ENCODE measurements around the gene SIGLEC11. TPM values are rescaled to one million over a fixed set of nuclear protein-coding genes. Genes with fewer than 3 reads are reported as not detected.
A peak's percentile ranks its signal among the peaks of the same experiment; 100 is the strongest.
"Not testable (repeated sequence)": the region's sequence is repeated elsewhere in the genome, so short reads cannot be mapped to it uniquely, and the experiment has no call there.

Gene SIGLEC11, protein sequence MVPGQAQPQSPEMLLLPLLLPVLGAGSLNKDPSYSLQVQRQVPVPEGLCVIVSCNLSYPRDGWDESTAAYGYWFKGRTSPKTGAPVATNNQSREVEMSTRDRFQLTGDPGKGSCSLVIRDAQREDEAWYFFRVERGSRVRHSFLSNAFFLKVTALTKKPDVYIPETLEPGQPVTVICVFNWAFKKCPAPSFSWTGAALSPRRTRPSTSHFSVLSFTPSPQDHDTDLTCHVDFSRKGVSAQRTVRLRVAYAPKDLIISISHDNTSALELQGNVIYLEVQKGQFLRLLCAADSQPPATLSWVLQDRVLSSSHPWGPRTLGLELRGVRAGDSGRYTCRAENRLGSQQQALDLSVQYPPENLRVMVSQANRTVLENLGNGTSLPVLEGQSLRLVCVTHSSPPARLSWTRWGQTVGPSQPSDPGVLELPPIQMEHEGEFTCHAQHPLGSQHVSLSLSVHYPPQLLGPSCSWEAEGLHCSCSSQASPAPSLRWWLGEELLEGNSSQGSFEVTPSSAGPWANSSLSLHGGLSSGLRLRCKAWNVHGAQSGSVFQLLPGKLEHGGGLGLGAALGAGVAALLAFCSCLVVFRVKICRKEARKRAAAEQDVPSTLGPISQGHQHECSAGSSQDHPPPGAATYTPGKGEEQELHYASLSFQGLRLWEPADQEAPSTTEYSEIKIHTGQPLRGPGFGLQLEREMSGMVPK
- under 1 TPM in 2 of 5 donors, not detected in 3; 0.09 to 0.23 TPM for total RNA-seq
- 0.15 TPM for total RNA-seq (2013)
- 0 to 0.09 (median 0) reads per million in 29 experiments for total RNA-seq

DNA sequence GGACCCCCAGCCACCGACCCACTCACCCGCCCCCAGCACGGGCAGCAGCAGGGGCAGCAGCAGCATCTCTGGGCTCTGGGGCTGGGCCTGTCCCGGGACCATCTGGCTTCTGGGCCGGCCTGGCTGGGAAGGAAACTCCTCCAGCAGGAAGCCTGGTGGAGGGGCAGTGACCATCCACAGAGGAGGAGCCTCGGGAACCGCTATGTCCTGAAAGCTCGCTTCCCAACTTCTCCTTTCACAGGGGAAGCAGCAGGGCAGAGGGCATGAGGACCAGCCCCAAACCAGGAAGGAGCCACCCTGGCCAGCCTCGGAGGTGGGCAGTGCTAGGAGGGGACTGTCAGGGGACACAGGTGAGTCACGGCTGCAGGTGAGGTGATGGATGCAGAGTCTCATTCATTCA is at the start of gene SIGLEC11:
Gene SIGLEC11, minus strand, starts transcription at position 193 of the 400 bp plus-strand sequence. Its CDS starts 91 bp downstream, at position 102.
- H3K27ac ChIP-seq (ENCODE audit: low read length); H3K4me3 Mint-ChIP-seq; H3K36me3 Mint-ChIP-seq; H3K36me3 ChIP-seq (ENCODE audit: control insufficient read depth in 2 of 2, extremely low read depth in 1 of 2, insufficient read depth in 1 of 2, low read length in 1 of 2); H3K4me1 Mint-ChIP-seq; CTCF ChIA-PET; DNase-seq; H3K27ac Mint-ChIP-seq; H3K9me3 Mint-ChIP-seq; ATAC-seq (replicated peaks in 1 of 4); H3K4me1 ChIP-seq (ENCODE audit: control insufficient read depth in 1 of 2, extremely low read depth in 1 of 2, insufficient read depth in 2 of 2, low read length in 2 of 2); H3K4me3 ChIP-seq (ENCODE audit: control insufficient read depth in 1 of 2, extremely low read depth in 1 of 2, low read length in 1 of 2); H3K9me3 ChIP-seq; POLR2A ChIA-PET: not testable (repeated sequence)
- H3K27me3 ChIP-seq (replicated peaks in 1 of 2; ENCODE audit: control insufficient read depth in 2 of 2, extremely low read depth in 1 of 2, insufficient read depth in 2 of 2, low read length in 1 of 2): peaks cover 0 to 11% of the 10 kb centered on the region in 2 experiments
- peaks cover 11 to 25% of the 10 kb centered on the region in 2 donors for H3K27me3 Mint-ChIP-seq
- no CpG with 5 or more reads among the region's 10 CpGs for WGBS (ENCODE audit: insufficient coverage)

GRCh38 chr19:50008532-50008931 is 47.6 kb upstream of the SIGLEC11 start:
- Histone ChIP-seq H3K4me3 (ENCODE audit: control insufficient read depth in 1 of 2, extremely low read depth in 1 of 2, low read length in 1 of 2) (no peak overlapping the region), H3K36me3 (ENCODE audit: control insufficient read depth in 2 of 2, extremely low read depth in 1 of 2, insufficient read depth in 1 of 2, low read length in 1 of 2) (peaks cover 9 to 73% of the 10 kb centered on the region in 2 donors), H3K27me3 (replicated peaks in 1 of 2; ENCODE audit: control insufficient read depth in 2 of 2, extremely low read depth in 1 of 2, insufficient read depth in 2 of 2, low read length in 1 of 2) (no peaks in the 10 kb centered on the region), H3K27ac (ENCODE audit: low read length) (no peak overlapping the region), H3K9me3 (no peaks in the 10 kb centered on the region), H3K4me1 (ENCODE audit: control insufficient read depth in 1 of 2, extremely low read depth in 1 of 2, insufficient read depth in 2 of 2, low read length in 2 of 2) (peaks cover 0 to 17% of the 10 kb centered on the region in 2 experiments)
- H3K27me3 Mint-ChIP-seq: no peaks in the 10 kb centered on the region
- no peak overlapping the region for H3K4me3 Mint-ChIP-seq
- H3K36me3 Mint-ChIP-seq: peaks cover 42% of the 10 kb centered on the region
- H3K9me3 Mint-ChIP-seq: no peaks in the 10 kb centered on the region
- DNase-seq: no peak
- no peak for ATAC-seq (replicated peaks in 1 of 4)
- 90% methylated on average over 10 of the region's 10 CpGs for WGBS (ENCODE audit: insufficient coverage)
- no peak overlapping the region for H3K27ac Mint-ChIP-seq
- H3K4me1 Mint-ChIP-seq: peaks cover 2 to 16% (median 12%) of the 10 kb centered on the region in 3 donors
- CTCF ChIA-PET: no interaction called here
- POLR2A ChIA-PET: no interaction called here

DNA sequence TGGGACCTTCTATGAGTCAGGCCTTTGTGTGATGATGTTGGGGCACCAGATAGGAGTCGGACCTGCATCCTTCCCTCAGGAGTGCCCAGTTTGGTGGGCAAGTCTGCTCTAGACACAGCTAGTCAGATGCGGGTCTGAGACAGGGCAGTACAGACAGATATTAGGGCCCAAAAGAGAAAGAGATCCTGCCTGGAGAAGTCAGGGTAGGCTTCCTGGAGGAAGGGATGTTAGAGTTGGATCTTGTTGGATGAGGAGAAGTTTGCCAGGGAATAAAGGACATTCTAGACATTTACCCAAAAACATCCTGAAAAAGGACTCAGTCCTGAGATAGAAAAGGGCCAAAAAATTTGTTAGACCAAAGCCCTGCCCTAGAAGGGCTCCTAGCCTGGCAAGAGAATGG is 47.0 kb upstream of the SIGLEC11 start:
- Mint-ChIP-seq H3K36me3 (peaks cover 43% of the 10 kb centered on the region), H3K27me3 (no peaks in the 10 kb centered on the region), H3K4me1 (peaks cover 0 to 19% (median 12%) of the 10 kb centered on the region in 3 donors), H3K9me3 (no peaks in the 10 kb centered on the region), H3K27ac (no peak overlapping the region), H3K4me3 (no peak overlapping the region)
- Histone ChIP-seq H3K27ac (ENCODE audit: low read length) (no peak overlapping the region), H3K27me3 (replicated peaks in 1 of 2; ENCODE audit: control insufficient read depth in 2 of 2, extremely low read depth in 1 of 2, insufficient read depth in 2 of 2, low read length in 1 of 2) (no peaks in the 10 kb centered on the region), H3K9me3 (no peaks in the 10 kb centered on the region), H3K36me3 (ENCODE audit: control insufficient read depth in 2 of 2, extremely low read depth in 1 of 2, insufficient read depth in 1 of 2, low read length in 1 of 2) (peaks cover 13 to 73% of the 10 kb centered on the region in 2 donors), H3K4me1 (ENCODE audit: control insufficient read depth in 1 of 2, extremely low read depth in 1 of 2, insufficient read depth in 2 of 2, low read length in 2 of 2) (peaks cover 0 to 22% of the 10 kb centered on the region in 2 experiments), H3K4me3 (ENCODE audit: control insufficient read depth in 1 of 2, extremely low read depth in 1 of 2, low read length in 1 of 2) (no peak overlapping the region)
- DNase-seq (no peak), ATAC-seq (replicated peaks in 1 of 4) (no peak)
- 100% methylated on average over 2 of the region's 2 CpGs for WGBS (ENCODE audit: insufficient coverage)
- POLR2A ChIA-PET: no interaction called here
- CTCF ChIA-PET: no interaction called here

GRCh38 chr19:50007170-50007569 is 46.2 kb upstream of the SIGLEC11 start:
- no peak overlapping the region for H3K27ac Mint-ChIP-seq
- no peak for DNase-seq
- H3K4me1 Mint-ChIP-seq: peaks cover 0 to 19% (median 12%) of the 10 kb centered on the region in 3 donors
- no peak for ATAC-seq (replicated peaks in 1 of 4)
- H3K9me3 Mint-ChIP-seq: no peaks in the 10 kb centered on the region
- H3K36me3 ChIP-seq (ENCODE audit: control insufficient read depth in 2 of 2, extremely low read depth in 1 of 2, insufficient read depth in 1 of 2, low read length in 1 of 2): peaks cover 15 to 76% of the 10 kb centered on the region in 2 donors
- H3K9me3 ChIP-seq: no peaks in the 10 kb centered on the region
- H3K4me3 ChIP-seq (ENCODE audit: control insufficient read depth in 1 of 2, extremely low read depth in 1 of 2, low read length in 1 of 2): no peak overlapping the region
- H3K4me1 ChIP-seq (ENCODE audit: control insufficient read depth in 1 of 2, extremely low read depth in 1 of 2, insufficient read depth in 2 of 2, low read length in 2 of 2): peaks cover 0 to 27% of the 10 kb centered on the region in 2 experiments
- ChIA-PET POLR2A (no interaction called here), CTCF (no interaction called here)
- WGBS (ENCODE audit: insufficient coverage): 96% methylated on average over 4 of the region's 10 CpGs
- H3K27me3 ChIP-seq (replicated peaks in 1 of 2; ENCODE audit: control insufficient read depth in 2 of 2, extremely low read depth in 1 of 2, insufficient read depth in 2 of 2, low read length in 1 of 2): no peaks in the 10 kb centered on the region
- no peak overlapping the region for H3K4me3 Mint-ChIP-seq
- peaks cover 47% of the 10 kb centered on the region for H3K36me3 Mint-ChIP-seq
- no peaks in the 10 kb centered on the region for H3K27me3 Mint-ChIP-seq
- no peak overlapping the region for H3K27ac ChIP-seq (ENCODE audit: low read length)

DNA sequence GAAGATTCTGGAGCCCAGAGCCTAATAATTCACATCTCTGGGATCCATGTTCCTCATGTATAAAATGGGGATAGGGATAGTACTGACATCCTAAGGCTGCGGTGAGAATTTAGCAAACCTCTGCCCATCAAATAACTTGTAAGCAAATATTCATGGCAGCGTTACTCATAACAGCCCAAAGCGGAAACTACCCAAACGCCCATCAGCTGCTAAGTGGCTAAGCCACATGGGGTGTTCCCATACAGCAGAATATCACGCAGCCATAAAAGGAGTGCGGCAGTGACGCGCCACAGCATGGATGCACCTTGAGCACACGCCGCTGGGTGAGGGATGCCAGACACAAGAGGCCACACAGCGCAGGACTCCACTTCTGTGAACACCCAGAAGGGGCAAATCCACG is 44.5 kb upstream of the SIGLEC11 start:
- H3K36me3 ChIP-seq (ENCODE audit: control insufficient read depth in 2 of 2, extremely low read depth in 1 of 2, insufficient read depth in 1 of 2, low read length in 1 of 2): peaks cover 20 to 87% of the 10 kb centered on the region in 2 donors

GRCh38 chr19:50003810-50004419 is 42.9 kb upstream of the SIGLEC11 start:
- peaks cover 57% of the 10 kb centered on the region for H3K36me3 Mint-ChIP-seq

More for the DNA sequence above, 44.5 kb upstream of the SIGLEC11 start:
- no peak overlapping the region for H3K27ac ChIP-seq (ENCODE audit: low read length)
- H3K9me3 ChIP-seq: no peaks in the 10 kb centered on the region
- H3K4me1 ChIP-seq (ENCODE audit: control insufficient read depth in 1 of 2, extremely low read depth in 1 of 2, insufficient read depth in 2 of 2, low read length in 2 of 2): peaks cover 0 to 27% of the 10 kb centered on the region in 2 experiments
- ATAC-seq (replicated peaks in 1 of 4): no peak
- CTCF ChIA-PET: no interaction called here
- POLR2A ChIA-PET: no interaction called here
- no peaks in the 10 kb centered on the region for H3K9me3 Mint-ChIP-seq
- peaks cover 0 to 19% (median 12%) of the 10 kb centered on the region in 3 donors for H3K4me1 Mint-ChIP-seq
- no peak overlapping the region for H3K4me3 Mint-ChIP-seq
- H3K27me3 Mint-ChIP-seq: no peaks in the 10 kb centered on the region
- no peak overlapping the region for H3K27ac Mint-ChIP-seq
- no peak overlapping the region for H3K4me3 ChIP-seq (ENCODE audit: control insufficient read depth in 1 of 2, extremely low read depth in 1 of 2, low read length in 1 of 2)
- no peaks in the 10 kb centered on the region for H3K27me3 ChIP-seq (replicated peaks in 1 of 2; ENCODE audit: control insufficient read depth in 2 of 2, extremely low read depth in 1 of 2, insufficient read depth in 2 of 2, low read length in 1 of 2)
- 79% methylated on average over 8 of the region's 12 CpGs for WGBS (ENCODE audit: insufficient coverage)
- peaks cover 48% of the 10 kb centered on the region for H3K36me3 Mint-ChIP-seq
- peak in 1 of 35 experiments; percentile 5 for DNase-seq

More at GRCh38 chr19:50003810-50004419, 42.9 kb upstream of the SIGLEC11 start:
- Histone ChIP-seq H3K27me3 (replicated peaks in 1 of 2; ENCODE audit: control insufficient read depth in 2 of 2, extremely low read depth in 1 of 2, insufficient read depth in 2 of 2, low read length in 1 of 2) (no peaks in the 10 kb centered on the region), H3K4me3 (ENCODE audit: control insufficient read depth in 1 of 2, extremely low read depth in 1 of 2, low read length in 1 of 2) (no peak overlapping the region), H3K9me3 (no peaks in the 10 kb centered on the region), H3K36me3 (ENCODE audit: control insufficient read depth in 2 of 2, extremely low read depth in 1 of 2, insufficient read depth in 1 of 2, low read length in 1 of 2) (peaks cover 31 to 95% of the 10 kb centered on the region in 2 donors), H3K4me1 (ENCODE audit: control insufficient read depth in 1 of 2, extremely low read depth in 1 of 2, insufficient read depth in 2 of 2, low read length in 2 of 2) (peaks cover 0 to 27% of the 10 kb centered on the region in 2 experiments), H3K27ac (ENCODE audit: low read length) (no peak overlapping the region)
- CTCF ChIA-PET: interaction anchor here in 1 of 2 donors (0.6 kb wide), 1 partner anchor 269 kb away, joined by 3 read pairs; no protein-coding TSS in a partner anchor
- no peaks in the 10 kb centered on the region for H3K27me3 Mint-ChIP-seq
- ATAC-seq (replicated peaks in 1 of 4): peak in 3 of 4 experiments; percentile 23 to 76 (median 30)
- WGBS (ENCODE audit: insufficient coverage): 82% methylated on average over 6 of the region's 11 CpGs
- H3K9me3 Mint-ChIP-seq: no peaks in the 10 kb centered on the region
- no peak overlapping the region for H3K4me3 Mint-ChIP-seq
- POLR2A ChIA-PET: no interaction called here
- peak in 1 of 35 experiments; percentile 32 for DNase-seq
- H3K27ac Mint-ChIP-seq: peak overlapping the region; percentile 44 to 55
- peaks cover 0 to 19% (median 12%) of the 10 kb centered on the region in 3 donors for H3K4me1 Mint-ChIP-seq
